Measurements from ENCODE around the gene SERPINB1. TPM values are rescaled to one million over a fixed set of nuclear protein-coding genes. Genes with fewer than 3 reads are reported as not detected.

SERPINB1 gene
- total and polyA plus RNA-seq, 2 experiments from 2014 or later, result 5.6 to 6.5 TPM

- Mint-ChIP-seq H3K27ac (peak overlapping the region; percentile 39), H3K36me3 (ENCODE audit: low read depth) (no peaks in the 10 kb centered on the region)
These were observed 7.2 kb upstream of the SERPINB1 start for GRCh38 chr6:2848851-2849250.

More at GRCh38 chr6:2848851-2849250, 7.2 kb upstream of the SERPINB1 start:
- Histone ChIP-seq H2AFZ (no peak overlapping the region), H3K4me1 (ENCODE audit: insufficient read depth) (peaks cover 23% of the 10 kb centered on the region), H3F3A (replicated peaks; ENCODE audit: low read depth) (peaks cover 16% of the 10 kb centered on the region; the same call in 1 of the 2 replicates), H3K27ac (ENCODE audit: low read depth) (peak overlapping the region; percentile 82), H3K79me2 (replicated peaks; ENCODE audit: insufficient read depth) (no peaks in the 10 kb centered on the region), H3K36me3 (ENCODE audit: insufficient read depth) (no peaks in the 10 kb centered on the region), H3K4me2 (peak overlapping the region; percentile 67), H3K9me2 (ENCODE audit: insufficient read depth) (no peaks in the 10 kb centered on the region), H4K20me1 (replicated peaks; ENCODE audit: insufficient read depth) (no peaks in the 10 kb centered on the region), H3K27me3 (ENCODE audit: insufficient read depth) (no peaks in the 10 kb centered on the region), H3K4me3 (no peak overlapping the region)
- H3K9me3 Mint-ChIP-seq, result no peaks in the 10 kb centered on the region; the same call in 2 of the 3 replicates
- peak; percentile 57 for ATAC-seq
- peak; percentile 84 for DNase-seq (ENCODE audit: low spot score)
- H3K4me1 Mint-ChIP-seq, result peaks cover 38% of the 10 kb centered on the region
- TF ChIP-seq CREB1 (CRISPR knock-in tag; IDR thresholded peaks at IDR 0.05; ENCODE audit: low read depth), result 0 out of 2 replicates have a peak, but pooled peaks have one; percentile 15
- TF ChIP-seq EZH2 (IDR thresholded peaks at IDR 0.05; ENCODE audit: low read depth, unreplicated experiment), result no peak
- peak; percentile 56 for TF ChIP-seq POLR2AphosphoS5 (IDR thresholded peaks at IDR 0.05; ENCODE audit: low read depth)
- TF ChIP-seq, protein P1, sequence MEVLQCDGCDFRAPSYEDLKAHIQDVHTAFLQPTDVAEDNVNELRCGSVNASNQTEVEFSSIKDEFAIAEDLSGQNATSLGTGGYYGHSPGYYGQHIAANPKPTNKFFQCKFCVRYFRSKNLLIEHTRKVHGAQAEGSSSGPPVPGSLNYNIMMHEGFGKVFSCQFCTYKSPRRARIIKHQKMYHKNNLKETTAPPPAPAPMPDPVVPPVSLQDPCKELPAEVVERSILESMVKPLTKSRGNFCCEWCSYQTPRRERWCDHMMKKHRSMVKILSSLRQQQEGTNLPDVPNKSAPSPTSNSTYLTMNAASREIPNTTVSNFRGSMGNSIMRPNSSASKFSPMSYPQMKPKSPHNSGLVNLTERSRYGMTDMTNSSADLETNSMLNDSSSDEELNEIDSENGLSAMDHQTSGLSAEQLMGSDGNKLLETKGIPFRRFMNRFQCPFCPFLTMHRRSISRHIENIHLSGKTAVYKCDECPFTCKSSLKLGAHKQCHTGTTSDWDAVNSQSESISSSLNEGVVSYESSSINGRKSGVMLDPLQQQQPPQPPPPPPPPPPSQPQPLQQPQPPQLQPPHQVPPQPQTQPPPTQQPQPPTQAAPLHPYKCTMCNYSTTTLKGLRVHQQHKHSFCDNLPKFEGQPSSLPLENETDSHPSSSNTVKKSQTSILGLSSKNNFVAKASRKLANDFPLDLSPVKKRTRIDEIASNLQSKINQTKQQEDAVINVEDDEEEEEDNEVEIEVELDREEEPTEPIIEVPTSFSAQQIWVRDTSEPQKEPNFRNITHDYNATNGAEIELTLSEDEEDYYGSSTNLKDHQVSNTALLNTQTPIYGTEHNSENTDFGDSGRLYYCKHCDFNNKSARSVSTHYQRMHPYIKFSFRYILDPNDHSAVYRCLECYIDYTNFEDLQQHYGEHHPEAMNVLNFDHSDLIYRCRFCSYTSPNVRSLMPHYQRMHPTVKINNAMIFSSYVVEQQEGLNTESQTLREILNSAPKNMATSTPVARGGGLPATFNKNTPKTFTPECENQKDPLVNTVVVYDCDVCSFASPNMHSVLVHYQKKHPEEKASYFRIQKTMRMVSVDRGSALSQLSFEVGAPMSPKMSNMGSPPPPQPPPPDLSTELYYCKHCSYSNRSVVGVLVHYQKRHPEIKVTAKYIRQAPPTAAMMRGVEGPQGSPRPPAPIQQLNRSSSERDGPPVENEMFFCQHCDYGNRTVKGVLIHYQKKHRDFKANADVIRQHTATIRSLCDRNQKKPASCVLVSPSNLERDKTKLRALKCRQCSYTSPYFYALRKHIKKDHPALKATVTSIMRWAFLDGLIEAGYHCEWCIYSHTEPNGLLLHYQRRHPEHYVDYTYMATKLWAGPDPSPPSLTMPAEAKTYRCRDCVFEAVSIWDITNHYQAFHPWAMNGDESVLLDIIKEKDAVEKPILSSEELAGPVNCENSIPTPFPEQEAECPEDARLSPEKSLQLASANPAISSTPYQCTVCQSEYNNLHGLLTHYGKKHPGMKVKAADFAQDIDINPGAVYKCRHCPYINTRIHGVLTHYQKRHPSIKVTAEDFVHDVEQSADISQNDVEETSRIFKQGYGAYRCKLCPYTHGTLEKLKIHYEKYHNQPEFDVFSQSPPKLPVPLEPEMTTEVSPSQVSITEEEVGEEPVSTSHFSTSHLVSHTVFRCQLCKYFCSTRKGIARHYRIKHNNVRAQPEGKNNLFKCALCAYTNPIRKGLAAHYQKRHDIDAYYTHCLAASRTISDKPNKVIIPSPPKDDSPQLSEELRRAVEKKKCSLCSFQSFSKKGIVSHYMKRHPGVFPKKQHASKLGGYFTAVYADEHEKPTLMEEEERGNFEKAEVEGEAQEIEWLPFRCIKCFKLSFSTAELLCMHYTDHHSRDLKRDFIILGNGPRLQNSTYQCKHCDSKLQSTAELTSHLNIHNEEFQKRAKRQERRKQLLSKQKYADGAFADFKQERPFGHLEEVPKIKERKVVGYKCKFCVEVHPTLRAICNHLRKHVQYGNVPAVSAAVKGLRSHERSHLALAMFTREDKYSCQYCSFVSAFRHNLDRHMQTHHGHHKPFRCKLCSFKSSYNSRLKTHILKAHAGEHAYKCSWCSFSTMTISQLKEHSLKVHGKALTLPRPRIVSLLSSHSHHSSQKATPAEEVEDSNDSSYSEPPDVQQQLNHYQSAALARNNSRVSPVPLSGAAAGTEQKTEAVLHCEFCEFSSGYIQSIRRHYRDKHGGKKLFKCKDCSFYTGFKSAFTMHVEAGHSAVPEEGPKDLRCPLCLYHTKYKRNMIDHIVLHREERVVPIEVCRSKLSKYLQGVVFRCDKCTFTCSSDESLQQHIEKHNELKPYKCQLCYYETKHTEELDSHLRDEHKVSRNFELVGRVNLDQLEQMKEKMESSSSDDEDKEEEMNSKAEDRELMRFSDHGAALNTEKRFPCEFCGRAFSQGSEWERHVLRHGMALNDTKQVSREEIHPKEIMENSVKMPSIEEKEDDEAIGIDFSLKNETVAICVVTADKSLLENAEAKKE (CRISPR knock-in tag; IDR thresholded peaks at IDR 0.05), result no peak
- TF ChIP-seq STAT1 (IDR thresholded peaks at IDR 0.05; ENCODE audit: unreplicated experiment), result no peak
- no peak for TF ChIP-seq JUNB (IDR thresholded peaks at IDR 0.05; ENCODE audit: unreplicated experiment)
- TF ChIP-seq CTCF (conservative IDR thresholded peaks at IDR 0.05; ENCODE audit: low read depth in 2 of 2), result no peak
- TF ChIP-seq ETS1 (IDR thresholded peaks at IDR 0.05), result peak; percentile 82
- TF ChIP-seq EZH2phosphoT487 (IDR thresholded peaks at IDR 0.05; ENCODE audit: unreplicated experiment), result no peak
- TF ChIP-seq ZNF114 (CRISPR knock-in tag; IDR thresholded peaks at IDR 0.05), result no peak
- no peak for TF ChIP-seq NANOG (IDR thresholded peaks at IDR 0.05; ENCODE audit: borderline replicate concordance)
- TF ChIP-seq REST (IDR thresholded peaks at IDR 0.05; ENCODE audit: unreplicated experiment), result no peak
- peaks cover 13% of the 10 kb centered on the region for H3K27me3 Mint-ChIP-seq (ENCODE audit: insufficient read depth, low read depth, poor library complexity)
- no peak overlapping the region; the same call in 2 of the 3 replicates for H3K4me3 Mint-ChIP-seq

All from GM23338 (cell line).